ENCODE results near the gene TRERF1. TPM values are rescaled to one million over a fixed set of nuclear protein-coding genes. Genes with fewer than 3 reads are reported as not detected.
A peak's percentile ranks its signal among the peaks of the same experiment; 100 is the strongest.

TRERF1 gene
- total and polyA plus RNA-seq, 9 donors: 4.5 to 13.7 (median 7.8) TPM

DNA sequence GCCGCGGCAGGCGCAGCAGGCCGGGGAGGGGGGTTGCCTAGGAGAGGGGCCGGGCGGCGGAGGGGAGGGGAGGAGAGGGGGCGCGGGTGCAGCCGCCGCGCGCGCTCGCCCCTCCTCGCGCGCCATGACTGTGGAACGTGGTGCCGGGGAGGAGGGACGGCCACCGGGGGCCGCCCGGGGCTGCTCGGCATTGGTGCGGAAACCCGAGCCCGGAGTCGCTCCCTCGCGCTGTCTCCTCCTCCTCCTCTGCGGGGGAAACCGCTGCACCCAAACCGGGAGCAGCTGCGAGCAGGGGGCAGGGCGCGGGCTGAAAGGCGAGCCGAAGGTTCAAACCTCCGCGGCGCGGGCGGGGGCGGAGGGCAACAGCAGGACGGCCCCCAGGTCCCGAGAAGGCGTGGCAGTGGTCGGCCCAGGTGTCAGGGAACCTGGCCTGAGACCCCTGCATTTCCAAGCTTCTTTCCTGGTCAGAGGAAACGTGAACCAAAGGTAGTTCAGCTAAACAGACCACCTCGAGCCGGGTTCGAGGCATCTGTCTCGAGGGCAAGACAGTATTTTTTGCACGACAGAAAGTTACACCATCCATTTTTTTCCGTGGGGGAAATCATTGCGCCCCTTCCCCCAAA, 1.4 kb upstream of the TRERF1 start:
- intact Hi-C loops (cut with DNase I): loop anchor here in 3 of 4 donors (2.0 to 10.0 kb wide), 5 partner anchors 48 to 191 kb away; no protein-coding TSS in a partner anchor
- WGBS, 3 donors: 0 to 1% (median 0%) methylated on average over 38 to 56 of the region's 57 CpGs
- peak overlapping the region; percentile 85 for H3K4me3 ChIP-seq
- no peaks in the 10 kb centered on the region for H3K4me1 ChIP-seq (ENCODE audit: insufficient read depth)
- H3K27ac ChIP-seq: peak overlapping the region; percentile 49 to 72
- no peaks in the 10 kb centered on the region for H3K9me3 ChIP-seq
- peak; percentile 87 to 91 (median 90) for DNase-seq
- no peaks in the 10 kb centered on the region for H3K27me3 ChIP-seq
- TF ChIP-seq EP300 (IDR thresholded peaks at IDR 0.05) (no peak), POLR2A (IDR thresholded peaks at IDR 0.05) (peak; percentile 62)
- TF ChIP-seq, protein P1, sequence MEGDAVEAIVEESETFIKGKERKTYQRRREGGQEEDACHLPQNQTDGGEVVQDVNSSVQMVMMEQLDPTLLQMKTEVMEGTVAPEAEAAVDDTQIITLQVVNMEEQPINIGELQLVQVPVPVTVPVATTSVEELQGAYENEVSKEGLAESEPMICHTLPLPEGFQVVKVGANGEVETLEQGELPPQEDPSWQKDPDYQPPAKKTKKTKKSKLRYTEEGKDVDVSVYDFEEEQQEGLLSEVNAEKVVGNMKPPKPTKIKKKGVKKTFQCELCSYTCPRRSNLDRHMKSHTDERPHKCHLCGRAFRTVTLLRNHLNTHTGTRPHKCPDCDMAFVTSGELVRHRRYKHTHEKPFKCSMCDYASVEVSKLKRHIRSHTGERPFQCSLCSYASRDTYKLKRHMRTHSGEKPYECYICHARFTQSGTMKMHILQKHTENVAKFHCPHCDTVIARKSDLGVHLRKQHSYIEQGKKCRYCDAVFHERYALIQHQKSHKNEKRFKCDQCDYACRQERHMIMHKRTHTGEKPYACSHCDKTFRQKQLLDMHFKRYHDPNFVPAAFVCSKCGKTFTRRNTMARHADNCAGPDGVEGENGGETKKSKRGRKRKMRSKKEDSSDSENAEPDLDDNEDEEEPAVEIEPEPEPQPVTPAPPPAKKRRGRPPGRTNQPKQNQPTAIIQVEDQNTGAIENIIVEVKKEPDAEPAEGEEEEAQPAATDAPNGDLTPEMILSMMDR (IDR thresholded peaks at IDR 0.05): peak in 1 of 3 donors; percentile 7
- H3K36me3 ChIP-seq: no peaks in the 10 kb centered on the region

DNA sequence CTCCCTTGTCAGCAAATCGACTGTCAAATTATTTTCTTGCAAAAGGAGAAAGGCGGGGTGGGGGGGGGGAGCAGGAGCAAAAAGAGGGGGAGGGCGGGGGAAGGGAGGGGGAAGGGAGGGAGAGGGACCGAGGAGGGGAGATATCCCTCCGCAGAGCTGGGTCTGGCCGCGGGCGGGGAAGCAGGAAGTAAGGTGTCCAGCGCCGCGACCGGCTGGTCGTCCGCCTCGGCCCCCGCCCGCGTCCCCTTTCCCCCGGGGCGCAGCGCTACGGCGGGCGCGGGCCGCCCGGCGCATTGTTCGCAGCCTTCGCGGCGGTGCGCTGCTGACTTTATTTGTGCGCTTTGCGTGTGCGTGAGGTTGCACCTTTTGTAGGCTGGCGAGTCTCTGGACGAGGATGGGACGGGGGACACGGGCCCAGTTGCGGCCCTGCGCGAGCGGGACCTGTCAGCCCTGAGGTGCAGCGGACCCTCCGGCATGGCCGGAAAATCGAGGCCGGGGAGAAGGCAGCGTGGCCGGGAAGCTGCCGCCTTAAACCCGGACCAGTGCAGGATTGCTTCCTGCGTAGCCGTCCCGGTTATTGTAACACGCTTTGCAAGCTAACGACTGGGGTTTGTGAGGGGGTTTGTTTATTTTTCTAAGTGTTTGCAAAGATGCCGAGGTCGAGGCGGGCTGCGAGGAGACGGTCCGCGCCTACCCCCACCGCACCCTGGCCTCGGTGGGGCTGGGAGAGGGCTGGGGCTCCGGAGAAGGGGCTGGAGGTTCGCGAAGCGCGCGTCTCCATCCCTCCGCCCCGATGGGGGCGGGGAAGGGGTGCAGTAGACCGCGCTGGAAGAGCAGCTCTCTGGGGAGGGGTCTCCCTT, 675 bp upstream of the TRERF1 start:
- Histone ChIP-seq H3K4me3 (peak overlapping the region; percentile 85), H3K4me1 (ENCODE audit: insufficient read depth) (no peaks in the 10 kb centered on the region), H3K9me3 (no peaks in the 10 kb centered on the region), H3K27me3 (no peaks in the 10 kb centered on the region), H3K36me3 (no peaks in the 10 kb centered on the region), H3K27ac (peak overlapping the region; percentile 49 to 72)
- DNase-seq: peak; percentile 73 to 83 (median 80)
- intact Hi-C loops (cut with DNase I): loop anchor here in 3 of 4 donors (2.0 to 10.0 kb wide), 5 partner anchors 48 to 190 kb away; no protein-coding TSS in a partner anchor
- TF ChIP-seq EP300 (IDR thresholded peaks at IDR 0.05) (no peak), POLR2A (IDR thresholded peaks at IDR 0.05) (no peak)
- TF ChIP-seq, protein P1 (IDR thresholded peaks at IDR 0.05): no peak
- WGBS, 3 donors: 0 to 1% (median 0%) methylated on average over 56 to 78 of the region's 78 CpGs

DNA sequence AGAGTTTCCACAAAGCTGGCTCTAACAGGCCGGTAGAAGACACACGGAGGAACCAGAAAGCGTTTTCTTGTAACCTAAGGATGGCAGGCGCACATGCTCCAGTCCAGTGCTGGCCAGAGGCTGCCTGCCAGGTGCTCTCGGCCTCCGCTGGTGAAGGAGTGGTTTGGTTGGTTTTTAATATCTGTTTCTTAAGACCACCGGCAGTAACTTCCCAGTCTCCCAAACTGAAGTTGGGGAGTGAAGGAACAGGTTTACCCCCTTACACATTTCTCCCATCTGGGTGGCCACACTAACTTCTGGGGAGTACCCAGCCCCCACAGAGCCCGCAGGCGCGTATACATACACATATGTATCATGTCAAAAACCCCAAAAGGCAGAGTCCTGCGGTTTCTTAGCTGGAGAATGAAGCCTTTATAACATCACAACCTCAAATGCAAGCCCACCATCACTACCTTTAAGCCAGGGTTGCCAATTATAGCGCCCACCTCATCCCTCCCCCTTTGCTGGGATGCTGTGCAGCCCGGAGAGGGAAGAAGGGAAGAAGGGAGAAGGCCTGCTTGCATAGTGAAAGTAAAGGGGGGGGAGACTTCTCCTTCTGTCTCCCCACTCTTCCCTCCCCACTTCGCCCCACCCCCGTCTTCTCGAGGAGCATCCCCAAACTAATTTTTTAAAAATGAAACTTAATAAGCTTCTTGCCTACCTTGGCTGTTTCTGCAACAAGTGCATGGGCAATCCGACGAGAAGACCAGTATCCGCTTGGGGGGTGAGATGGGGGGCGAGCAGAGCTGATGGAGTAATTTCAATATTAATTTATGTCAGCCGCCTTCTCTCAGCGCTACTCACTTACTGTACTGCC, 1.0 kb downstream of the TRERF1 start:
- 2 to 3% (median 2%) methylated on average over 22 of the region's 22 CpGs for WGBS, 3 donors
- Histone ChIP-seq H3K27me3 (no peaks in the 10 kb centered on the region), H3K27ac (peak overlapping the region; percentile 49 to 70), H3K4me3 (peak overlapping the region; percentile 85), H3K9me3 (no peaks in the 10 kb centered on the region), H3K36me3 (no peaks in the 10 kb centered on the region), H3K4me1 (ENCODE audit: insufficient read depth) (no peaks in the 10 kb centered on the region)
- TF ChIP-seq, protein P1 (IDR thresholded peaks at IDR 0.05): no peak
- no peak for TF ChIP-seq EP300 (IDR thresholded peaks at IDR 0.05)
- no peak for TF ChIP-seq POLR2A (IDR thresholded peaks at IDR 0.05)
- DNase-seq: peak in 3 of 5 donors; percentile 25 to 50 (median 39)
- intact Hi-C loops (cut with DNase I): loop anchor here in 2 of 4 donors (5.0 to 10.0 kb wide), 4 partner anchors 84 to 188 kb away; no protein-coding TSS in a partner anchor
